K562 (cell line): ENCODE measurements around the gene BCAN. TPM values are rescaled to one million over a fixed set of nuclear protein-coding genes. Genes with fewer than 3 reads are reported as not detected.

ENCODE experiments used
- ATAC-seq: fragments of 200-7000 bp; cut with Tn5 transposase; 3 replicates; pipeline ENCODE4 v1.9.1; 2020; ENCODE audit warnings: moderate library complexity
- BruUV-seq: library from RNA; stranded (reverse); fragments of 400-500 nt; replicated peaks from 2 replicates; lab custom pipeline; 2021; lab: Mats Ljungman, UMichigan
- CTCF ChIA-PET: fragments of 300-600 bp; formaldehyde crosslinking; extraction: SDS; loops from one replicate; lab custom pipeline; 2021; ENCODE audit warnings: low intra/inter-chr PET ratio; lab: Yijun Ruan, JAX
- POLR2A ChIA-PET: fragments of 300-600, 350-650 bp; sonication (Branson Sonifier 250); formaldehyde crosslinking; extraction: SDS; loops from one replicate; lab custom pipeline; 2021; ENCODE audit warnings: antibody characterized with exemption, inconsistent platforms; lab: Yijun Ruan, JAX
- DNase-seq, 4 experiments: peaks; one replicate each; pipeline versions ENCODE4 v3.0.0 to v3.0.0-alpha.2; 2011 to 2018; ENCODE audit warnings: low spot score in 3 of 4, mixed read lengths in 3 of 4; ENCODE audit errors: extremely low read depth in 1 of 4
- FAIRE-seq: peaks from 2 replicates; lab custom pipeline; 2011; peaks lifted over from hg19 to GRCh38; lab: Jason Lieb, UNC
- H2AFZ ChIP-seq: 2 replicates; pipeline ENCODE4 v1.6.0; 2011; ENCODE audit warnings: low read depth, low read length, control low read depth, inconsistent platforms
- H3K27ac ChIP-seq: fragments of 200-600 bp; 3 replicates; pipeline ENCODE4 v1.8.0; 2011; ENCODE audit warnings: low read depth, mild to moderate bottlenecking, control low read depth, inconsistent platforms, low read length, moderate library complexity, mixed read lengths; ENCODE audit errors: extremely low read depth
- H3K27me3 ChIP-seq, 2 experiments: fragments of 300-600 bp in 1 of 2; 2 replicates in 1 of 2; 3 replicates in 1 of 2; pipeline versions ENCODE4 v1.6.0 to v1.8.0; 2011; ENCODE audit warnings: inconsistent platforms in 2 of 2, low read length in 2 of 2, mild to moderate bottlenecking in 1 of 2, mixed read lengths in 1 of 2, moderate library complexity in 1 of 2; ENCODE audit not compliant: control insufficient read depth in 2 of 2, insufficient read depth in 2 of 2
- H3K36me3 ChIP-seq: fragments of 300-600 bp; 3 replicates; pipeline ENCODE4 v1.8.0; 2011; ENCODE audit warnings: mild to moderate bottlenecking, low read length, inconsistent platforms; ENCODE audit not compliant: control insufficient read depth, insufficient read depth
- H3K4me1 ChIP-seq, 2 experiments: fragments of 200-600 bp in 1 of 2; replicated peaks in 1 of 2; 2 replicates in 1 of 2; 3 replicates in 1 of 2; pipeline versions ENCODE4 v1.5.1 to v1.8.0; 2011; ENCODE audit warnings: inconsistent platforms in 2 of 2, low read length in 2 of 2, mild to moderate bottlenecking in 1 of 2, mixed read lengths in 1 of 2, moderate library complexity in 1 of 2; ENCODE audit not compliant: control insufficient read depth in 2 of 2, insufficient read depth in 2 of 2
- H3K4me2 ChIP-seq: 2 replicates; pipeline ENCODE4 v1.6.1; 2011; ENCODE audit warnings: low read length, control low read depth, inconsistent platforms, mixed read lengths; ENCODE audit not compliant: insufficient read depth
- H3K4me3 ChIP-seq: fragments of 200-600 bp; sonication (generic), shearing (Covaris generic); 2 replicates; pipeline ENCODE4 v1.5.1; 2016; ENCODE audit warnings: control low read depth, inconsistent platforms
- H3K79me2 ChIP-seq: fragments of 200-600 bp; 3 replicates; pipeline ENCODE4 v1.8.0; 2011; ENCODE audit warnings: low read length, inconsistent platforms; ENCODE audit not compliant: control insufficient read depth, insufficient read depth
- H3K9ac ChIP-seq, 2 experiments: 2 replicates each; pipeline versions ENCODE4 v1.6.0 to v1.6.1; 2011; ENCODE audit warnings: low read depth in 2 of 2, low read length in 2 of 2, control low read depth in 1 of 2, inconsistent platforms in 1 of 2, mild to moderate bottlenecking in 1 of 2, mixed read lengths in 1 of 2; ENCODE audit not compliant: insufficient read depth in 1 of 2
- H3K9me1 ChIP-seq: one replicate; pipeline ENCODE4 v1.6.0; 2011; ENCODE audit warnings: inconsistent platforms, mild to moderate bottlenecking, low read length, moderate library complexity; ENCODE audit not compliant: control insufficient read depth, insufficient read depth
- H3K9me3 ChIP-seq: replicated peaks from 2 replicates; pipeline ENCODE4 v1.5.1; 2011; ENCODE audit warnings: low read depth, low read length, inconsistent platforms; ENCODE audit not compliant: control insufficient read depth, insufficient read depth
- H4K20me1 ChIP-seq: replicated peaks from 2 replicates; pipeline ENCODE4 v1.6.1; 2011; ENCODE audit warnings: low read length, inconsistent platforms, mixed read lengths; ENCODE audit not compliant: control insufficient read depth, insufficient read depth
- ATF7 ChIP-seq: fragments of 450-650 bp; IDR thresholded peaks from 2 replicates; pipeline ENCODE4 v1.7.1; 2014; ENCODE audit warnings: mild to moderate bottlenecking, moderate library complexity
- CBX1 ChIP-seq: sonication (generic); IDR thresholded peaks from 2 replicates; pipeline ENCODE4 v1.6.1; 2016; ENCODE audit warnings: antibody characterized with exemption, low read depth, mild to moderate bottlenecking
- CEBPG ChIP-seq, 3 experiments: fragments of 200-800 bp in 1 of 3; sonication (Bioruptor generic) in 1 of 3; sonication (generic) in 1 of 3; formaldehyde crosslinking in 1 of 3; IDR thresholded peaks in 2 of 3; conservative IDR thresholded peaks in 1 of 3; 2 replicates each; pipeline versions ENCODE4 v1.6.1 to v1.8.0; 2016 to 2022; ENCODE audit warnings: missing compliant biosample characterization in 2 of 3, missing genetic modification characterization in 2 of 3, mild to moderate bottlenecking in 1 of 3, missing genetic modification reagents in 1 of 3
- KDM1A ChIP-seq, 2 experiments: fragments of 450-650 bp; IDR thresholded peaks; 2 replicates each; pipeline ENCODE4 v1.6.1; 2016; ENCODE audit warnings: mild to moderate bottlenecking in 2 of 2
- MAFG ChIP-seq: fragments of 450-650 bp; conservative IDR thresholded peaks from 2 replicates; pipeline ENCODE4 v1.6.1; 2016; ENCODE audit warnings: missing genetic modification characterization, missing compliant biosample characterization
- NR2F6 ChIP-seq: fragments of 450-650 bp; formaldehyde crosslinking; IDR thresholded peaks from 2 replicates; pipeline ENCODE4 v1.4.0; 2020; ENCODE audit warnings: mild to moderate bottlenecking
- RBM25 ChIP-seq: fragments of 200-400 bp; formaldehyde crosslinking; IDR thresholded peaks from 2 replicates; pipeline ENCODE4 v1.6.1; 2018; ENCODE audit warnings: low read length, low read depth, moderate library complexity; ENCODE audit not compliant: severe bottlenecking
- RCOR1 ChIP-seq, 2 experiments: IDR thresholded peaks; 2 replicates each; pipeline ENCODE4 v1.6.1; 2012; ENCODE audit warnings: low read depth in 2 of 2, low read length in 2 of 2, borderline replicate concordance in 1 of 2, improper control_type of control experiment in 1 of 2
- SRSF3 ChIP-seq: fragments of 200-400 bp; formaldehyde crosslinking; IDR thresholded peaks from 2 replicates; pipeline ENCODE4 v1.6.1; 2016; ENCODE audit warnings: mild to moderate bottlenecking, low read length, moderate library complexity; ENCODE audit not compliant: insufficient read depth
- TAF7 ChIP-seq: fragments of 450-650 bp; IDR thresholded peaks from 2 replicates; pipeline ENCODE4 v1.6.1; 2016; ENCODE audit warnings: missing genetic modification characterization, missing compliant biosample characterization
- TCFL5 ChIP-seq: fragments of 250-450 bp; sonication (Bioruptor Pico); conservative IDR thresholded peaks from 2 replicates; pipeline ENCODE4 v1.6.1; 2021; ENCODE audit warnings: mild to moderate bottlenecking, moderate library complexity, matching md5 sums
- ZNF23 ChIP-seq: fragments of 250-450 bp; sonication (Bioruptor Pico); IDR thresholded peaks from 2 replicates; pipeline ENCODE4 v1.4.0; 2020; ENCODE audit warnings: mild to moderate bottlenecking
- ZNF785 ChIP-seq: fragments of 250-450 bp; sonication (Bioruptor Pico); IDR thresholded peaks from 2 replicates; pipeline ENCODE4 v1.4.0; 2020; ENCODE audit warnings: mild to moderate bottlenecking
- WGBS: fragments of 100-300 bp; shearing (Covaris generic); methylation state at CpG from one replicate; pipeline ENCODE4 v1.1.6; 2016; ENCODE audit warnings: low coverage, mixed read lengths; ENCODE audit not compliant: insufficient coverage; ENCODE audit errors: missing lambda C conversion rate; 5-methylcytosine and 5-hydroxymethylcytosine counted together
- in situ Hi-C: fragments of 300-500 bp; cut with MboI; formaldehyde crosslinking; loops from 4 replicates; pipeline ENCODE4 v1.15.0; 2018; ENCODE audit warnings: inconsistent platforms, mixed read lengths
- intact Hi-C: fragments of 100-400 bp; cut with micrococcal nuclease; formaldehyde crosslinking; loops from 2 replicates; pipeline ENCODE4 v1.14.2; 2022
- polyA plus RNA-seq, 8 experiments: library from polyadenylated mRNA; depleted of rRNA in 4 of 8; stranded (reverse) in 5 of 8; unstranded in 3 of 8; fragments of >200 nt; fragmentation: Nextera tagmentation in 2 of 8; fragmentation: Illumina TruSeq in 1 of 8; extraction: Ambion mirVana in 2 of 8; extraction: Trizol in 1 of 8; gene quantifications; 2 replicates each; pipeline versions ENCODE4 v1.2.1 to v1.2.3, GENCODE V29; 2011 to 2014; ENCODE audit warnings: inconsistent platforms in 1 of 8, missing spikeins in 1 of 8
- total RNA-seq, 7 experiments: library from RNA; depleted of rRNA in 6 of 7; stranded (reverse); fragments of >200 nt in 6 of 7; fragmentation: Illumina TruSeq in 2 of 7; extraction: Trizol in 2 of 7; gene quantifications; 2 replicates each; pipeline versions ENCODE4 v1.2.1 to v1.2.3, GENCODE V29; 2011 to 2021; ENCODE audit warnings: low replicate concordance in 1 of 7
- TF ChIP-seq, protein P1 (sequence below): fragments of 450-650 bp; IDR thresholded peaks from one replicate; pipeline ENCODE4 v1.6.1; 2018; ENCODE audit warnings: mild to moderate bottlenecking, moderate library complexity; ENCODE audit not compliant: partially characterized antibody
- TF ChIP-seq, protein P2 (sequence below): conservative IDR thresholded peaks from 2 replicates; pipeline ENCODE4 v1.6.1; 2011; ENCODE audit warnings: low read depth, mild to moderate bottlenecking, low read length; ENCODE audit not compliant: control insufficient read depth

The BCAN gene
- total and polyA plus RNA-seq, 9 of the 15 experiments (the other 6 are each of a cell fraction or from before 2014, with no cell fraction given): 0.04 to 0.33 (median 0.14) TPM; not detected in 5

DNA sequence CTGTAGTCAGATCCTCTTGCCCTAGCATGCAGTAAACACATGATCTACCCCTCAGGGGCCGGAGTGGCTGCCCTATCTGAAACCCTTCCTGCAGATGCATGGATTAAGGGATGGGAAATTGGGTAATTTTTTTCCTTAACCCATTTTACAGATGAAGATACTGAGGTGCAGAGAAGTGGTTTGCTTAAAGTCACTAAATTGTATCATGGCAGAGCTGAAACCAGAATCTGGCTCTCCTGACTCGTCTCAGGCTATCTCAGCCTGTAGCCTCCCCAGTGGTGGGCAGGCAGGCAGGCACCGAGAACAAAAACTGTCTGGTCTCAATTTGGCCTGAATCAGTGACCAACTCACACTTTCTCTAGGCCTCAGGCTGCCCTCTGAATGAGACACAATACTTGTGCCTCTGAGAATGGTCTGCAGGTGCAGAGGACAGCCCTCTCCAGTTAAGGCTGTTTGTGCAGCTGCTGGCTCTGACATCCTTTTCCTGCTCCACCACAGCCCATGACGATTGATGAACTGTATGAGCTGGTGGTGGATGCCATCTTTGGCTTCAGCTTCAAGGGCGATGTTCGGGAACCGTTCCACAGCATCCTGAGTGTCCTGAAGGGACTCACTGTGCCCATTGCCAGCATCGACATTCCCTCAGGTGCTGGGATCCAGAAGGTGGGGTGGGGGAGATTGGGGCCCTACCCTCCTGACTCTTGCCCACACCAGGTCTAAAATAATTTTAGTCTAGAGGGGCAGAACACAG, 48.8 kb upstream of the BCAN start:
- H3K9ac ChIP-seq: peak overlapping the region in 1 of 2 experiments; percentile 88; a peak in 3 of 4 replicates
- DNase-seq (no peak), FAIRE-seq (no peak), ATAC-seq (no peak)
- H4K20me1 ChIP-seq: no peaks in the 10 kb centered on the region
- peaks cover 60% of the 10 kb centered on the region for H3K36me3 ChIP-seq
- no peaks in the 10 kb centered on the region for H3K9me3 ChIP-seq
- H2AFZ ChIP-seq: no peak overlapping the region
- H3K27me3 ChIP-seq: no peaks in the 10 kb centered on the region
- peak overlapping the region; percentile 96; the same call in 1 of the 2 replicates for H3K4me2 ChIP-seq
- intact Hi-C loops: no loop called here
- peaks cover 26% of the 10 kb centered on the region for H3K79me2 ChIP-seq
- in situ Hi-C loops: no loop called here
- 78% methylated on average over 8 of the region's 8 CpGs for WGBS
- H3K4me3 ChIP-seq: peak overlapping the region; percentile 88; the same call in 1 of the 2 replicates
- no TSS peak for BruUV-seq
- H3K9me1 ChIP-seq: no peaks in the 10 kb centered on the region
- no peak overlapping the region for H3K27ac ChIP-seq
- ChIA-PET POLR2A (interaction anchor here (0.6 to 2.6 kb wide), 13 partner anchors 7 to 869 kb away, joined by 3 to 13 read pairs (median 4); partner anchors contain the start of genes GPATCH4 and TTC24), CTCF (no interaction called here)
- peaks cover 7 to 15% of the 10 kb centered on the region in 2 experiments; a peak in 4 of 5 replicates for H3K4me1 ChIP-seq
- TF ChIP-seq RCOR1 (IDR thresholded peaks at IDR 0.05; ENCODE audit: borderline replicate concordance in 1 of 2, low read depth in 2 of 2, low read length in 2 of 2): peak in 1 of 2 experiments; percentile 38; a peak in 1 of 4 replicates
- no peak for TF ChIP-seq NR2F6 (CRISPR knock-in tag)
- TF ChIP-seq, protein P1, sequence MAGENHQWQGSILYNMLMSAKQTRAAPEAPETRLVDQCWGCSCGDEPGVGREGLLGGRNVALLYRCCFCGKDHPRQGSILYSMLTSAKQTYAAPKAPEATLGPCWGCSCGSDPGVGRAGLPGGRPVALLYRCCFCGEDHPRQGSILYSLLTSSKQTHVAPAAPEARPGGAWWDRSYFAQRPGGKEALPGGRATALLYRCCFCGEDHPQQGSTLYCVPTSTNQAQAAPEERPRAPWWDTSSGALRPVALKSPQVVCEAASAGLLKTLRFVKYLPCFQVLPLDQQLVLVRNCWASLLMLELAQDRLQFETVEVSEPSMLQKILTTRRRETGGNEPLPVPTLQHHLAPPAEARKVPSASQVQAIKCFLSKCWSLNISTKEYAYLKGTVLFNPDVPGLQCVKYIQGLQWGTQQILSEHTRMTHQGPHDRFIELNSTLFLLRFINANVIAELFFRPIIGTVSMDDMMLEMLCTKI: no peak
- TF ChIP-seq CEBPG (CRISPR knock-in tag; IDR thresholded peaks at IDR 0.05): no peak
- TF ChIP-seq CEBPG (tag; conservative IDR thresholded peaks at IDR 0.05 in 1 of 2, IDR thresholded peaks at IDR 0.05 in 1 of 2): no peak
- 0 out of 2 replicates have a peak, but pooled peaks have one; percentile 48 for TF ChIP-seq CBX1
- TF ChIP-seq, protein P2, sequence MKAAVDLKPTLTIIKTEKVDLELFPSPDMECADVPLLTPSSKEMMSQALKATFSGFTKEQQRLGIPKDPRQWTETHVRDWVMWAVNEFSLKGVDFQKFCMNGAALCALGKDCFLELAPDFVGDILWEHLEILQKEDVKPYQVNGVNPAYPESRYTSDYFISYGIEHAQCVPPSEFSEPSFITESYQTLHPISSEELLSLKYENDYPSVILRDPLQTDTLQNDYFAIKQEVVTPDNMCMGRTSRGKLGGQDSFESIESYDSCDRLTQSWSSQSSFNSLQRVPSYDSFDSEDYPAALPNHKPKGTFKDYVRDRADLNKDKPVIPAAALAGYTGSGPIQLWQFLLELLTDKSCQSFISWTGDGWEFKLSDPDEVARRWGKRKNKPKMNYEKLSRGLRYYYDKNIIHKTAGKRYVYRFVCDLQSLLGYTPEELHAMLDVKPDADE: no peak
- TF ChIP-seq KDM1A (IDR thresholded peaks at IDR 0.05): peak; percentile 68 to 73
- TF ChIP-seq TAF7: no peak
- no peak for TF ChIP-seq SRSF3
- TF ChIP-seq ZNF23 (CRISPR knock-in tag): no peak
- no peak for TF ChIP-seq MAFG (tag)
- TF ChIP-seq TCFL5 (CRISPR knock-in tag): no peak
- no peak for TF ChIP-seq ZNF785 (CRISPR knock-in tag)
- peak; percentile 96 for TF ChIP-seq RBM25
- no peak for TF ChIP-seq ATF7
